Stimulated activated CD4-positive, alpha-beta T cell treated with anti-CD3 and anti-CD28 coated beads, Interleukin-4, amount 100 ng/mL, for 24 hours (primary cell): ENCODE measurements around the gene OR10AD1.

ENCODE experiments used
- DNase-seq: peaks from one replicate; pipeline ENCODE4 v3.0.0-alpha.2; 2020

Gene OR10AD1

GRCh38 chr12:48189331-48190125, 13.6 kb downstream of the OR10AD1 start:
- peak; percentile 79 for DNase-seq

GRCh38 chr12:48187916-48188695, 15.0 kb downstream of the OR10AD1 start:
- no peak for DNase-seq

- no peak for DNase-seq
Observed at GRCh38 chr12:48185181-48185919, 17.7 kb downstream of the OR10AD1 start.

- no peak for DNase-seq
Observed at GRCh38 chr12:48184549-48184922, 18.6 kb downstream of the OR10AD1 start.

- no peak for DNase-seq
Observed at GRCh38 chr12:48183876-48184548, 19.1 kb downstream of the OR10AD1 start.

GRCh38 chr12:48183091-48183875, 19.8 kb downstream of the OR10AD1 start, which contains the start of gene CCDC184:
TSS of gene CCDC184 (plus strand) at chr12:48183644. CDS start at chr12:48184123, 479 bp downstream.
- DNase-seq, result peak; percentile 74

GRCh38 chr12:48182631-48183030, 20.5 kb downstream of the OR10AD1 start:
- DNase-seq, result peak; percentile 24

- no peak for DNase-seq
Observed at GRCh38 chr12:48180857-48181495, 22.1 kb downstream of the OR10AD1 start.

- DNase-seq, result no peak
Observed at GRCh38 chr12:48180424-48180823, 22.7 kb downstream of the OR10AD1 start.

- no peak for DNase-seq
Observed at GRCh38 chr12:48179466-48179865, 23.6 kb downstream of the OR10AD1 start.

- no peak for DNase-seq
Observed at GRCh38 chr12:48177982-48178381, 25.1 kb downstream of the OR10AD1 start.

GRCh38 chr12:48176417-48176751, 26.7 kb downstream of the OR10AD1 start:
- DNase-seq, result no peak

GRCh38 chr12:48175613-48176416, 27.3 kb downstream of the OR10AD1 start:
- no peak for DNase-seq

GRCh38 chr12:48169011-48169410, 34.1 kb downstream of the OR10AD1 start:
- no peak for DNase-seq

GRCh38 chr12:48165089-48165981, 37.8 kb downstream of the OR10AD1 start:
- peak; percentile 68 for DNase-seq

GRCh38 chr12:48164451-48164850, 38.6 kb downstream of the OR10AD1 start:
- no peak for DNase-seq

- DNase-seq, result no peak
Observed at GRCh38 chr12:48163150-48163747, 39.8 kb downstream of the OR10AD1 start.

GRCh38 chr12:48160807-48161206, 42.3 kb downstream of the OR10AD1 start:
- no peak for DNase-seq

- DNase-seq, result no peak
Observed at GRCh38 chr12:48160046-48160445, 43.0 kb downstream of the OR10AD1 start.
